Measurements from ENCODE around the gene PRKG2.

GRCh38 chr4:81194286-81194685, 20.7 kb downstream of the PRKG2 start:
- TF ChIP-seq CTCF (IDR thresholded peaks at IDR 0.05) = no peak
- no peak for TF ChIP-seq ZFX (IDR thresholded peaks at IDR 0.05; ENCODE audit: borderline replicate concordance)

Measured in 22Rv1 (cell line).